Measurements from ENCODE around the gene SCN7A.

DNA sequence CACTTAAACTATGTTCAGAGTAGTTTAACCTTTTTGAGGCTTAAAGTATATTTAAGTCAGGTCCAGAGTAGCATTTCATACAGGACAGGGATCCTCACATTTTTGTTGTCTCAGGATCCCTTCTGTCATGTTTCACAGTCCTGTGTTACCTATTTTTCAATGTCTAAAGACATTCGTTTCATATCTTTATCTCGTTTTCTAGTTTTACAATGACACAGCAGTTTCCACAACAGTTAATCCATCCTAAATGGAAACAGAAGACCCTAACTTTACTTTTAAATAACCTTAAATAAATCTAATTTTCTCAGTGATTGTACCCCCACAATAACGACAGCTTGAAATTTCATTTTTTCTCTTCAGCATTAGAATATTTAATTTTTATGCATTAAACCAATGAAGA, 101.0 kb downstream of the SCN7A start:
- TF ChIP-seq CTCF (conservative IDR thresholded peaks at IDR 0.05; ENCODE audit: low read depth, low read length) (no peak), POLR2A (IDR thresholded peaks at IDR 0.05; ENCODE audit: low read depth, low read length) (no peak), NFE2L2 (IDR thresholded peaks at IDR 0.05; ENCODE audit: low read depth, low read length) (peak; percentile 77), CHD1 (IDR thresholded peaks at IDR 0.05; ENCODE audit: low read depth, low read length) (no peak), RFX5 (IDR thresholded peaks at IDR 0.05; ENCODE audit: low read depth, low read length) (no peak), FOS (IDR thresholded peaks at IDR 0.05; ENCODE audit: low read depth, low read length) (no peak), RCOR1 (IDR thresholded peaks at IDR 0.05; ENCODE audit: insufficient replicate concordance, low read length) (no peak)
